ENCODE measurements around the gene TMEM138.

Gene TMEM138

GRCh38 chr11:61349916-61350315 lies 12.3 kb upstream of the TMEM138 start:
- Histone ChIP-seq H3K27me3 (ENCODE audit: insufficient read depth, low read length, poor library complexity, severe bottlenecking) (no peaks in the 10 kb centered on the region), H2AFZ (ENCODE audit: low read length) (no peak overlapping the region), H3F3A (ENCODE audit: low read depth) (no peaks in the 10 kb centered on the region), H3K4me2 (ENCODE audit: low read depth, low read length, poor library complexity, severe bottlenecking) (no peak overlapping the region), H4K20me1 (ENCODE audit: insufficient read depth, low read length, poor library complexity, severe bottlenecking) (no peaks in the 10 kb centered on the region), H3K4me3 (ENCODE audit: low read length, poor library complexity, severe bottlenecking) (no peak overlapping the region), H3K79me2 (ENCODE audit: insufficient read depth, low read length) (no peaks in the 10 kb centered on the region), H3K9me2 (replicated peaks; ENCODE audit: low read depth, low read length) (no peaks in the 10 kb centered on the region), H3K4me1 (ENCODE audit: insufficient read depth, low read length, poor library complexity, severe bottlenecking) (peaks cover 11% of the 10 kb centered on the region), H3K9me3 (ENCODE audit: insufficient read depth, low read depth, low read length) (no peaks in the 10 kb centered on the region), H3K9ac (ENCODE audit: low read depth, low read length, poor library complexity, severe bottlenecking) (no peak overlapping the region), H3K36me3 (ENCODE audit: insufficient read depth, low read length) (no peaks in the 10 kb centered on the region; the same call in 1 of the 2 replicates)
- TF ChIP-seq, protein P1, sequence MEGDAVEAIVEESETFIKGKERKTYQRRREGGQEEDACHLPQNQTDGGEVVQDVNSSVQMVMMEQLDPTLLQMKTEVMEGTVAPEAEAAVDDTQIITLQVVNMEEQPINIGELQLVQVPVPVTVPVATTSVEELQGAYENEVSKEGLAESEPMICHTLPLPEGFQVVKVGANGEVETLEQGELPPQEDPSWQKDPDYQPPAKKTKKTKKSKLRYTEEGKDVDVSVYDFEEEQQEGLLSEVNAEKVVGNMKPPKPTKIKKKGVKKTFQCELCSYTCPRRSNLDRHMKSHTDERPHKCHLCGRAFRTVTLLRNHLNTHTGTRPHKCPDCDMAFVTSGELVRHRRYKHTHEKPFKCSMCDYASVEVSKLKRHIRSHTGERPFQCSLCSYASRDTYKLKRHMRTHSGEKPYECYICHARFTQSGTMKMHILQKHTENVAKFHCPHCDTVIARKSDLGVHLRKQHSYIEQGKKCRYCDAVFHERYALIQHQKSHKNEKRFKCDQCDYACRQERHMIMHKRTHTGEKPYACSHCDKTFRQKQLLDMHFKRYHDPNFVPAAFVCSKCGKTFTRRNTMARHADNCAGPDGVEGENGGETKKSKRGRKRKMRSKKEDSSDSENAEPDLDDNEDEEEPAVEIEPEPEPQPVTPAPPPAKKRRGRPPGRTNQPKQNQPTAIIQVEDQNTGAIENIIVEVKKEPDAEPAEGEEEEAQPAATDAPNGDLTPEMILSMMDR (conservative IDR thresholded peaks at IDR 0.05; ENCODE audit: low read length): no peak
- TF ChIP-seq EZH2phosphoT487 (IDR thresholded peaks at IDR 0.05; ENCODE audit: borderline replicate concordance): no peak

DNA sequence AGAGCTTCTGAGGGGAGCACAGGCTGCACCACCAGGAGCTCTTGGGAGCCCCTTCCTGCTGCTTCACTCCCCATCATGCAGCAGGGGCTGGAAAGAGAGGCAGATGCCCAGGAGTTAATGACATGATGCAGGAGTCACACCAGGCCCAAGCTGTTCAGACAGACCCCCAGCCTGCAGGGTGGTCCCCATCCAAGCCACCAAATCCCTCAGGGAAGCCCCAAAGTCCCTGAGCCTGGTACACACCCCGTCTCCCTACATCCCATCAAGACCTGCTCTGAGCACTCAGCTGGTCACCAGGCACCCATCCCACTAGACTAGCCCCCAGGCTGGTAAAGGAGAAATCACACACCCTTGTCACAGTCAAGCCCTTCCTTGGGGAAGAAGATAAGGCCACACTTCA lies 11.8 kb upstream of the TMEM138 start:
- no peaks in the 10 kb centered on the region for H3K9me3 ChIP-seq (ENCODE audit: insufficient read depth, low read depth, low read length)
- H3K79me2 ChIP-seq (ENCODE audit: insufficient read depth, low read length): no peaks in the 10 kb centered on the region
- H3F3A ChIP-seq (ENCODE audit: low read depth): no peaks in the 10 kb centered on the region
- TF ChIP-seq, protein P1 (conservative IDR thresholded peaks at IDR 0.05; ENCODE audit: low read length): no peak
- no peak overlapping the region for H3K4me3 ChIP-seq (ENCODE audit: low read length, poor library complexity, severe bottlenecking)
- H4K20me1 ChIP-seq (ENCODE audit: insufficient read depth, low read length, poor library complexity, severe bottlenecking): no peaks in the 10 kb centered on the region
- H3K27me3 ChIP-seq (ENCODE audit: insufficient read depth, low read length, poor library complexity, severe bottlenecking): no peaks in the 10 kb centered on the region
- H3K4me1 ChIP-seq (ENCODE audit: insufficient read depth, low read length, poor library complexity, severe bottlenecking): peaks cover 11% of the 10 kb centered on the region
- no peaks in the 10 kb centered on the region for H3K9me2 ChIP-seq (replicated peaks; ENCODE audit: low read depth, low read length)
- no peak overlapping the region for H3K4me2 ChIP-seq (ENCODE audit: low read depth, low read length, poor library complexity, severe bottlenecking)
- H3K9ac ChIP-seq (ENCODE audit: low read depth, low read length, poor library complexity, severe bottlenecking): no peak overlapping the region
- no peaks in the 10 kb centered on the region; the same call in 1 of the 2 replicates for H3K36me3 ChIP-seq (ENCODE audit: insufficient read depth, low read length)
- no peak overlapping the region for H2AFZ ChIP-seq (ENCODE audit: low read length)

- Histone ChIP-seq H3K79me2 (ENCODE audit: insufficient read depth, low read length) (no peaks in the 10 kb centered on the region), H3K4me1 (ENCODE audit: insufficient read depth, low read length, poor library complexity, severe bottlenecking) (peaks cover 11% of the 10 kb centered on the region), H3K9me3 (ENCODE audit: insufficient read depth, low read depth, low read length) (no peaks in the 10 kb centered on the region), H2AFZ (ENCODE audit: low read length) (no peak overlapping the region), H3K27me3 (ENCODE audit: insufficient read depth, low read length, poor library complexity, severe bottlenecking) (no peaks in the 10 kb centered on the region), H3K36me3 (ENCODE audit: insufficient read depth, low read length) (no peaks in the 10 kb centered on the region; the same call in 1 of the 2 replicates), H3F3A (ENCODE audit: low read depth) (no peaks in the 10 kb centered on the region), H4K20me1 (ENCODE audit: insufficient read depth, low read length, poor library complexity, severe bottlenecking) (no peaks in the 10 kb centered on the region), H3K4me2 (ENCODE audit: low read depth, low read length, poor library complexity, severe bottlenecking) (no peak overlapping the region), H3K4me3 (ENCODE audit: low read length, poor library complexity, severe bottlenecking) (no peak overlapping the region), H3K9me2 (replicated peaks; ENCODE audit: low read depth, low read length) (no peaks in the 10 kb centered on the region), H3K9ac (ENCODE audit: low read depth, low read length, poor library complexity, severe bottlenecking) (no peak overlapping the region)
- no peak for TF ChIP-seq EZH2phosphoT487 (IDR thresholded peaks at IDR 0.05; ENCODE audit: borderline replicate concordance)
- TF ChIP-seq, protein P1 (conservative IDR thresholded peaks at IDR 0.05; ENCODE audit: low read length): no peak
Observed at GRCh38 chr11:61350803-61351202, 11.4 kb upstream of the TMEM138 start.

Measured in Loucy (cell line).